GM23338 (cell line): ENCODE results near the gene FBXO41. TPM values are rescaled to one million over a fixed set of nuclear protein-coding genes. Genes with fewer than 3 reads are reported as not detected.

ENCODE experiments used
- ATAC-seq: fragments of 200-7000 bp; cut with Tn5 transposase; 3 replicates; pipeline ENCODE4 v1.9.1; 2020
- DNase-seq: peaks from one replicate; pipeline ENCODE4 v3.0.0-alpha.2; 2015; ENCODE audit warnings: low spot score
- H2AFZ ChIP-seq: fragments of 200-600 bp; sonication (generic); 2 replicates; pipeline ENCODE4 v1.8.0; 2016; ENCODE audit warnings: antibody characterized with exemption, mild to moderate bottlenecking, moderate library complexity
- H3F3A ChIP-seq: fragments of 200-600 bp; sonication (generic); replicated peaks from 2 replicates; pipeline ENCODE4 v1.8.0; 2017; ENCODE audit warnings: antibody characterized with exemption, mixed run types, low read depth
- H3K27ac ChIP-seq: fragments of 200-600 bp; sonication (generic); 2 replicates; pipeline ENCODE4 v1.6.1; 2016; ENCODE audit warnings: low read depth
- H3K27me3 ChIP-seq: fragments of 200-600 bp; sonication (generic); 2 replicates; pipeline ENCODE4 v1.8.0; 2016; ENCODE audit warnings: mild to moderate bottlenecking, mixed run types, moderate library complexity; ENCODE audit not compliant: insufficient read depth
- H3K36me3 ChIP-seq: fragments of 200-600 bp; sonication (generic); 2 replicates; pipeline ENCODE4 v1.8.0; 2016; ENCODE audit warnings: mild to moderate bottlenecking; ENCODE audit not compliant: insufficient read depth
- H3K4me1 ChIP-seq: fragments of 200-600 bp; sonication (generic); 2 replicates; pipeline ENCODE4 v1.8.0; 2016; ENCODE audit warnings: mild to moderate bottlenecking, moderate library complexity; ENCODE audit not compliant: insufficient read depth
- H3K4me2 ChIP-seq: fragments of 200-600 bp; sonication (generic); 2 replicates; pipeline ENCODE4 v1.7.1; 2017; ENCODE audit warnings: mixed run types
- H3K4me3 ChIP-seq: fragments of 200-600 bp; sonication (generic); 2 replicates; pipeline ENCODE4 v1.6.1; 2016; ENCODE audit warnings: mixed run types
- H3K79me2 ChIP-seq: fragments of 200-600 bp; sonication (generic); replicated peaks from 2 replicates; pipeline ENCODE4 v1.8.0; 2017; ENCODE audit warnings: mild to moderate bottlenecking; ENCODE audit not compliant: insufficient read depth
- H3K9me2 ChIP-seq: fragments of 200-600 bp; sonication (generic); 2 replicates; pipeline ENCODE4 v1.8.0; 2017; ENCODE audit not compliant: insufficient read depth
- H4K20me1 ChIP-seq: fragments of 200-600 bp; sonication (generic); replicated peaks from 2 replicates; pipeline ENCODE4 v1.8.0; 2017; ENCODE audit warnings: mild to moderate bottlenecking; ENCODE audit not compliant: insufficient read depth
- H3K27ac Mint-ChIP-seq: 2 replicates; pipeline ENCODE4 v1.8.0; 2020; ENCODE audit warnings: inconsistent platforms, mild to moderate bottlenecking, moderate library complexity, mixed read lengths
- H3K27me3 Mint-ChIP-seq: 3 replicates; pipeline ENCODE4 v1.8.0; 2022; ENCODE audit warnings: low read depth, mild to moderate bottlenecking, moderate library complexity, mixed read lengths, inconsistent platforms; ENCODE audit not compliant: insufficient read depth, poor library complexity
- H3K36me3 Mint-ChIP-seq: 3 replicates; pipeline ENCODE4 v1.8.0; 2021; ENCODE audit warnings: low read depth, mild to moderate bottlenecking, inconsistent platforms, moderate library complexity, mixed read lengths
- H3K4me1 Mint-ChIP-seq: 3 replicates; pipeline ENCODE4 v1.8.0; 2020; ENCODE audit warnings: mild to moderate bottlenecking, inconsistent platforms, mixed read lengths
- H3K4me3 Mint-ChIP-seq: 3 replicates; pipeline ENCODE4 v1.8.0; 2021; ENCODE audit warnings: moderate library complexity, mild to moderate bottlenecking, inconsistent platforms, mixed read lengths
- H3K9me3 Mint-ChIP-seq: 3 replicates; pipeline ENCODE4 v1.8.0; 2020; ENCODE audit warnings: moderate library complexity, mild to moderate bottlenecking, inconsistent platforms, mixed read lengths
- CTCF ChIP-seq, 2 experiments: fragments of 200-600 bp in 1 of 2; sonication (generic) in 1 of 2; conservative IDR thresholded peaks; 2 replicates each; pipeline versions ENCODE4 v1.5.1 to v1.6.1; 2016 to 2017; ENCODE audit warnings: antibody characterized with exemption in 2 of 2, low read depth in 2 of 2, mild to moderate bottlenecking in 2 of 2, moderate library complexity in 1 of 2
- EZH2 ChIP-seq: fragments of 200-600 bp; sonication (generic); IDR thresholded peaks from one replicate; pipeline ENCODE4 v1.8.0; 2017; ENCODE audit warnings: antibody characterized with exemption, mild to moderate bottlenecking, low read depth; ENCODE audit not compliant: unreplicated experiment
- JUNB ChIP-seq: IDR thresholded peaks from one replicate; pipeline ENCODE4 v1.6.1; 2016; ENCODE audit warnings: antibody characterized with exemption; ENCODE audit not compliant: unreplicated experiment
- POLR2AphosphoS5 ChIP-seq: IDR thresholded peaks from 2 replicates; pipeline ENCODE4 v1.6.1; 2016; ENCODE audit warnings: antibody characterized with exemption, low read depth
- ZNF462 ChIP-seq: fragments of 250-450 bp; sonication (Bioruptor Pico); IDR thresholded peaks from 2 replicates; pipeline ENCODE4 v1.5.0; 2020; ENCODE audit warnings: mild to moderate bottlenecking, moderate library complexity
- polyA plus RNA-seq: library from polyadenylated mRNA; unstranded; fragments of >200 nt; fragmentation: Nextera tagmentation; extraction: Ambion mirVana; gene quantifications from 2 replicates; pipeline ENCODE4 v1.2.1, GENCODE V29; 2016
- total RNA-seq: library from RNA; depleted of rRNA; stranded (reverse); fragments of >200 nt; shearing (Covaris generic); gene quantifications from 2 replicates; pipeline ENCODE4 v1.2.3, GENCODE V29; 2014

FBXO41 gene
- total and polyA plus RNA-seq, 2 experiments from 2014 or later, result 3.5 to 13.8 TPM

DNA sequence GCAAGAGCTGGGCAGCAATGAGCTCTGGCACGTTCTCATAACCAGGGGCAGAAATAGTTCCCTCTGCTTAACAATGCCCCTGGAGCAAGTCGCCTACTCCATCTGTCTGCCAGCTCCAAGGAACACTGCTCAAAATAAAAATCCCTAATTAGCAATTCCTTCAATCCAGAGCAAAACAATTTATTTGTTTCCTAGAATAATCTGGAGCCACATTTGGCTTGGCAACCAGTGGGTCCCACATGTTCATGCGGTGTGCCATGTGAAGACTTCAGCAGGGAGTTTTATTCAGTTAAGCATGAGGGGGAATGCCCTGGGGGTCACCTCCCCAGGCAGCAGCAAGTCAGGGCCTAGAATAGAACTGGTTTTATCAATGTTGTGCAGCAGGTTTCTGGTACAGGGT lies 16.6 kb upstream of the FBXO41 start:
- TF ChIP-seq JUNB, result no peak
- TF ChIP-seq CTCF (conservative IDR thresholded peaks at IDR 0.05; ENCODE audit: low read depth in 2 of 2), result no peak
- no peak for TF ChIP-seq POLR2AphosphoS5
- no peak for TF ChIP-seq EZH2
- TF ChIP-seq ZNF462 (CRISPR knock-in tag), result no peak
- peaks cover 11% of the 10 kb centered on the region; the same call in 2 of the 3 replicates for H3K4me1 Mint-ChIP-seq
- no peak overlapping the region for H3K4me3 Mint-ChIP-seq
- H3K79me2 ChIP-seq, result no peaks in the 10 kb centered on the region
- no peaks in the 10 kb centered on the region for H3K4me1 ChIP-seq
- DNase-seq, result no peak
- H3K27me3 ChIP-seq, result peaks cover 23% of the 10 kb centered on the region
- H3F3A ChIP-seq, result no peaks in the 10 kb centered on the region
- H4K20me1 ChIP-seq, result no peaks in the 10 kb centered on the region; the same call in 1 of the 2 replicates
- ATAC-seq, result no peak
- no peak overlapping the region for H3K4me3 ChIP-seq
- no peak overlapping the region for H2AFZ ChIP-seq
- no peak overlapping the region for H3K27ac Mint-ChIP-seq
- H3K36me3 Mint-ChIP-seq, result no peaks in the 10 kb centered on the region
- no peaks in the 10 kb centered on the region for H3K36me3 ChIP-seq
- H3K9me2 ChIP-seq, result no peaks in the 10 kb centered on the region
- H3K9me3 Mint-ChIP-seq, result no peaks in the 10 kb centered on the region
- H3K27me3 Mint-ChIP-seq, result peaks cover 7% of the 10 kb centered on the region
- no peak overlapping the region for H3K4me2 ChIP-seq
- no peak overlapping the region for H3K27ac ChIP-seq
